GM18520 (cell line): ENCODE measurements around the gene USP32.
A peak's percentile ranks its signal among the peaks of the same experiment; 100 is the strongest.

Experiments
- ATAC-seq: cut with Tn5 transposase; IDR thresholded peaks from one replicate; pipeline ENCODE4 v1.9.1; 2021; ENCODE audit not compliant: unreplicated experiment

USP32 gene

DNA sequence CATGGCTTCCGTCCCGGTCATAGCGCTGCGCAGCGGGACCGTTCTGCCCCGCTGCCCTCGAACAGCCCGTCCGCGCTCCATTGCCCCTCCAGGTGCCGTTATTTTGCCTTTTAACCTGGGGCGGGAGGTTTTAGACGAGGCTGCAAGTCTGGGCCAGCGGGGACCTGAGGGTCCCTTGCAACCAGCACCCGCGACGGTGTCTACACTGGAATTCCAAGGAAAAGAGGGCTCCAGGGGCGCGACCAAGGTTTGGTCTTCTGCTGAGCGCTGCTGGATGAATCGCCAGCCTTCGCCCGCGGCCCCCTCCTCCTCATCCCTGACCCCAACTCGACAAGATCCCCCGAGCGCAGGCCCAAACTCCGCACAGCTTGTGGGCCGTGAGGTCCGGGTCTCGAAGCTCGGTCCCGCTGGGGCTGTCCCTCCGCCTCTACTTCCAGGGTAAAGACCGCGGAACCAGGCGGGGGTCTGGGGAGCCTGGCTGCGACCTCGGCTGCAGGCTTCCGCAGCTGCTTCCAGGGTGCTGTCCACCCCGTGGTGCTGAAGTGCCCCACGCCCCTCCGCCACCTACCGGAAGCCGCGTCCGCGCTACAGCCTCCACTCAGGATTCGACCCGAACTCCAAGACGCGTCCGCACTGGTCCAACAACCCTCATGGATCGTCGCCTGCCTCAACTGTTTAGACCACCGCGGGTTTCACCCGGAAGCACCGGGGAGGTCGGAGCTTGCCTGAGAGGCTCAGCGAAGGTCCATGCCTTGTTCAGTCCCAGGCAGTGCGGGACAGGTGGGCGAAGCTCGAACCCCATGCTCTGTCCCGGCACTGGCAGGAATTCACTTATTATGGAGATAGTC lies 252.3 kb downstream of the USP32 start:
- ATAC-seq, result no peak

DNA sequence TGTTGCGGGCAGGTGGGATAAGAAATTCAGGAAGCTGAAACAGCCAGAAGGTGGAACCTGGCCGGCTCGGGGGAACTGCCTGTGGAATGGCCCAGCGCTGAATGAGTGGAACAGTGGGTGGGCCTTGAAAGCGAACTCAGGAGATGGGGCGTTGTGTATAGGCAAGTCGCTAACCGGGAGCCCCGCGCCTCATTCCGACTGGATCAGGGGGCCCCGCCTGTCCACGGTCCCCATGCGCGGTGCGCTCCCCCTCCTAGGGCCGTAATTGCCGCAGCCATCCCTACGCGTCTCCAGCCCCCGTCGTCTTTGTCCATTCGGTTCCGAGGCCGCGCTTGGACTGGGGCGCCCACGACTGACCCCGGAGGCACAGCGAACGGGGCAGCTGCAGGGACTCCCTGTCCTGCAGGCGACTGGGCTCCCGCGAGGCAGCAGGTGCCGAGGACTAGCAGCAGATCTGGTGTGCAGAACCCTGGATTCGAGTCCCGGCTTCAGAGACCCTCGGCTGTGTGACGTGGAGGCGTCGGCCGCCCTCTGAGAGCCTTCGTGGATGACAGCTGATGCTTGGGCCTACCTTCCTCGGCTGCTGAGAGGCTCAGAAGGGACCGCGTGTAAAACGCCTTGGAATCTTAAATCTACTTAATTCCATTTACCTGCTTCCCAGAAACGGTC lies 253.0 kb downstream of the USP32 start:
- ATAC-seq, result no peak

DNA sequence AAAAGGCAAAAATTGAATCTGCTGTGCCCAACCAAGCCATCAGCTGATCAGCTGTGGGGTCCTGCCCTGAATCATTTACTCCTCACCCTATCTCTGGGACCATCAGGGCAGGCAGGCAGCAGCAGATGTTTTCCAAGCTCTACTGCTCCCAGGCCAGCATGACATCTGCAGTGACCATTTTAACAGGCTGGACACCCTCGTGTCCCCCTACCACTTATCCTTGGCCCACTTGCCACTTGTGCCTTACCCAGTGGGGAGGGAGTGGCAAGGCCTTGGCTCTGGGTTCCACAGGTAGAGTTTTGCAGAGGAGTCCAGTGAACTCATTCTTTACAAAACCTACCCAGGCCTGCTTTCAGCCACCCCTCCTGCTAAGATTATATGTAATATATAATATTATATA lies 254.2 kb downstream of the USP32 start:
- no peak for ATAC-seq

DNA sequence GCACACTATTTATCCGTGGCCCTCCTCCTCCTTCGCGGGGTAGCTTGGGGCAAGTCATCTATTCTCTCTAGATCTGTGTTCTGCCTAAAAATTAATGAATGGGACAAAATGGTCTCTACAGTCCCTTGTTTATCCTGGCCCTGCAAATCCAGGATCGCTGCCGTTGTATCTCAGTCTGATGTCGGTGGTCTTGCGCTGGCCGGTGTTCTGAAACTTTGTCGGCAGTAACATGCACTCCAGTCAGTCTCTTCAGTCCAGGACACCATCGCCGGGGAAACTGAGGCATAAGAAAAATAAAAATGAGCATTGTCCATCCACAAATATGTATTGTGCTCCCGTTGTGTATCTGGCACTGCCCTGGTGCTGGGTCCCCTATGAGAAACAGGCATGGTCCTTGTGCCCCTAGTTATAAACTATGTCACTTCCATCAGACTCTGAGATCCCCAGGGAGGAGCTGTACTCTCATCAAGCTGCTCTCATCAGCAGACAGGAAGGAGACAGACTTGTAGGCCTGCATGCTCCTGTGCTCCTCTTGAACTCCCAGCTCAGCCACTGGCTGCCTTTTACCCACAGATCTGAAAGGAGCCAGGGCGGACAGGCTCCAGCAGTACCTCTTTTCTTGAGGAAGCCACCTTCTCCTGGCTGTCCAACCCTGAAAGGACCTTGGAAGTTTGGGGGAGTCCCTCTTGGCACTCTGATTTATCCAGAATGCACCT lies 255.8 kb downstream of the USP32 start:
- ATAC-seq, result no peak

- ATAC-seq, result peak; percentile 79
These were observed 256.6 kb downstream of the USP32 start for GRCh38 chr17:60135151-60135950.

DNA sequence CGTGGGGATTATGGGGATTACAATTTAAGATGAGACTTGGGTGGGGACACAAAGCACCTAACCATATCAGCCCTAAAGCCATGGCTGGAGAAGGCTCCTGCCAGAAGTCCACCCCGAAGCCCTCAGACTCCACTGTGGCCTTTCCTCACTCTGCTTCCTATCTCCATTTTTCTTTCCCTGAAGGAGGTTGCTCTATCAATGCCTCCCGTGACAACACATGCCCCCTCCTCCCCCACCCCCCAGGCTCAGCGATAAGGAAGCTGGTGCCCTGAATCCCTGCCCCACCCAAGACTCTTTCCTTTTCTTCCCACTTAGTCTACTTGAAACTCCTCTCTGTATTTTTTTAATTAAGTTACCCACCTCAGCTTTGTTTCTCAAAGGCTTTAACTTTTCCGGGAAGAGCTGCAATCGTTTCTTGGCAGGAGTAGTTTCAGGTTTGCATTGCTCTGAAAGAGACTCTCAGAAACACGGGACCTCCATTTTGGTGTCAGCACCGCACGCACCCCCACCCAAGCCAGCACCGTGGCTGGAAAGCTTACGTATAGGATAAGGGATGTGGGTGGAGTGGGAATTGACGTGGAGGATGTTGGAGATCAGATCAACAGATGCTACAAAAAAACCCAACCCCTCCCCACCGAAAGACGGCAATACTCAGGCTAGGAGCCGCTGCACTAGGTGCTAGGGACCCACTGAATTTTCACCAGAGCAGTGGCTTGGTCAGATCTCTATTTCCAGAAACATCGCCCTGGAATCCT lies 257.4 kb downstream of the USP32 start:
- ATAC-seq, result no peak

DNA sequence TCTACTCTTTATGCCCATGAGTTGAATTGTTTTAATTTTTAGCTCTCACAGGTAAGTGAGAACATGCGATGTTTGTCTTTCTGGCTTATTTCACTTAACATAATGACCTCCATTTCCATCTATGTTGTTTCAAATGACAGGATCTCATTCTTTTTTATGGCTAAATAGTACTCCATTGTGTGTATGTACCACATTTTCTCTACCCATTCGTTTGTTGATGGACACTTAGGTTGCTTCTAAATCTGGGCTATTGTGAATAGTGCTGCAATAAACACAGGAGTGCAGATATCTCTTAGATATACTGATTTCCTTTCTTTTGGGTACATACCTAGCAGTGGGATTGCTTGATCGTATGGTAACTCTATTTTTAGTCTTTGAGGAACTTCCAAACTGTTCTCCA lies 261.5 kb downstream of the USP32 start:
- ATAC-seq, result no peak

- no peak for ATAC-seq
These were observed 262.8 kb downstream of the USP32 start for GRCh38 chr17:60129164-60129563.
